ENCODE data around the gene GNG3.

DNA sequence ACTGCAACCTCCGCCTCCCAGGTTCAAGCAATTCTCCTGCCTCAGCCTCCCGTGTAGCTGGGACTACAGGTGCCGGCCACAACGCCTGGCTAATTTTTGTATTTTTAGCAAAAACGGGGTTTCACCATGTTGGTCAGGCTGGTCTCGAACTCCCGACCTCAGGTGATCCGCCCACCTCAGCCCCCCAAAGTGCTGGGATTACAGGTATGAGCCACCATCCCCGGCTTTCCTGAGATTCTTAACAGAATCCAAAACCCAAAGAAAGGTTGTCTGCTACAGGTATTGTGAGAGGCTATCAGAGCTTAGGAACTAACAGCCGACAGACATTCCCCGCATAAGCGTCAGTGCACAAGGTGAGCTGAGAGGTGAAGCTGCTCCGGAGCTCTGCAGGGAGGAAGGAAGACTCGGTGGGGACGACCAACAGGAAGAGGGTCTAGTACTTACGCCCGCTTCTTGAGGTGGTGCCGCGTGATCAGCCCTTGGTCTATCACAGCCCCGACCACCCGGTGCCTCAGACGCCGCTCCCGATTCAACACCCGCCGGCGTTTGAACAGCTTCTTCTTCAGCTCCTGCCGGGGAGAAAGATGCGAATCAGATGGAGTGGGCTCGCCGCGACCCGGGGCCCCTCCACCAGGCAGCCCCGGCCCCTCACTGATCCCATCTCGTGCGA, 42.9 kb upstream of the GNG3 start:
- TF ChIP-seq TOX (CRISPR knock-in tag; IDR thresholded peaks at IDR 0.05; ENCODE audit: borderline replicate concordance) (no peak), OSR1 (CRISPR knock-in tag; IDR thresholded peaks at IDR 0.05) (no peak), ZFP30 (CRISPR knock-in tag; IDR thresholded peaks at IDR 0.05) (no peak), PPARA (CRISPR knock-in tag; IDR thresholded peaks at IDR 0.05; ENCODE audit: borderline replicate concordance) (no peak), GLIS3 (CRISPR knock-in tag; IDR thresholded peaks at IDR 0.05) (no peak), RARB (CRISPR knock-in tag; IDR thresholded peaks at IDR 0.05) (no peak)
- TF ChIP-seq, protein P1, sequence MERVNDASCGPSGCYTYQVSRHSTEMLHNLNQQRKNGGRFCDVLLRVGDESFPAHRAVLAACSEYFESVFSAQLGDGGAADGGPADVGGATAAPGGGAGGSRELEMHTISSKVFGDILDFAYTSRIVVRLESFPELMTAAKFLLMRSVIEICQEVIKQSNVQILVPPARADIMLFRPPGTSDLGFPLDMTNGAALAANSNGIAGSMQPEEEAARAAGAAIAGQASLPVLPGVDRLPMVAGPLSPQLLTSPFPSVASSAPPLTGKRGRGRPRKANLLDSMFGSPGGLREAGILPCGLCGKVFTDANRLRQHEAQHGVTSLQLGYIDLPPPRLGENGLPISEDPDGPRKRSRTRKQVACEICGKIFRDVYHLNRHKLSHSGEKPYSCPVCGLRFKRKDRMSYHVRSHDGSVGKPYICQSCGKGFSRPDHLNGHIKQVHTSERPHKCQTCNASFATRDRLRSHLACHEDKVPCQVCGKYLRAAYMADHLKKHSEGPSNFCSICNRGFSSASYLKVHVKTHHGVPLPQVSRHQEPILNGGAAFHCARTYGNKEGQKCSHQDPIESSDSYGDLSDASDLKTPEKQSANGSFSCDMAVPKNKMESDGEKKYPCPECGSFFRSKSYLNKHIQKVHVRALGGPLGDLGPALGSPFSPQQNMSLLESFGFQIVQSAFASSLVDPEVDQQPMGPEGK (CRISPR knock-in tag; IDR thresholded peaks at IDR 0.05; ENCODE audit: borderline replicate concordance), result no peak
- TF ChIP-seq, protein P2, sequence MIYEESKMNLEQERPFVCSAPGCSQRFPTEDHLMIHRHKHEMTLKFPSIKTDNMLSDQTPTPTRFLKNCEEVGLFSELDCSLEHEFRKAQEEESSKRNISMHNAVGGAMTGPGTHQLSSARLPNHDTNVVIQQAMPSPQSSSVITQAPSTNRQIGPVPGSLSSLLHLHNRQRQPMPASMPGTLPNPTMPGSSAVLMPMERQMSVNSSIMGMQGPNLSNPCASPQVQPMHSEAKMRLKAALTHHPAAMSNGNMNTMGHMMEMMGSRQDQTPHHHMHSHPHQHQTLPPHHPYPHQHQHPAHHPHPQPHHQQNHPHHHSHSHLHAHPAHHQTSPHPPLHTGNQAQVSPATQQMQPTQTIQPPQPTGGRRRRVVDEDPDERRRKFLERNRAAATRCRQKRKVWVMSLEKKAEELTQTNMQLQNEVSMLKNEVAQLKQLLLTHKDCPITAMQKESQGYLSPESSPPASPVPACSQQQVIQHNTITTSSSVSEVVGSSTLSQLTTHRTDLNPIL (CRISPR knock-in tag; IDR thresholded peaks at IDR 0.05; ENCODE audit: low read depth), result no peak
- TF ChIP-seq, protein P3, sequence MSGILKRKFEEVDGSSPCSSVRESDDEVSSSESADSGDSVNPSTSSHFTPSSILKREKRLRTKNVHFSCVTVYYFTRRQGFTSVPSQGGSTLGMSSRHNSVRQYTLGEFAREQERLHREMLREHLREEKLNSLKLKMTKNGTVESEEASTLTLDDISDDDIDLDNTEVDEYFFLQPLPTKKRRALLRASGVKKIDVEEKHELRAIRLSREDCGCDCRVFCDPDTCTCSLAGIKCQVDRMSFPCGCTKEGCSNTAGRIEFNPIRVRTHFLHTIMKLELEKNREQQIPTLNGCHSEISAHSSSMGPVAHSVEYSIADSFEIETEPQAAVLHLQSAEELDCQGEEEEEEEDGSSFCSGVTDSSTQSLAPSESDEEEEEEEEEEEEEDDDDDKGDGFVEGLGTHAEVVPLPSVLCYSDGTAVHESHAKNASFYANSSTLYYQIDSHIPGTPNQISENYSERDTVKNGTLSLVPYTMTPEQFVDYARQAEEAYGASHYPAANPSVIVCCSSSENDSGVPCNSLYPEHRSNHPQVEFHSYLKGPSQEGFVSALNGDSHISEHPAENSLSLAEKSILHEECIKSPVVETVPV (CRISPR knock-in tag; IDR thresholded peaks at IDR 0.05), result no peak
- TF ChIP-seq, protein P4, sequence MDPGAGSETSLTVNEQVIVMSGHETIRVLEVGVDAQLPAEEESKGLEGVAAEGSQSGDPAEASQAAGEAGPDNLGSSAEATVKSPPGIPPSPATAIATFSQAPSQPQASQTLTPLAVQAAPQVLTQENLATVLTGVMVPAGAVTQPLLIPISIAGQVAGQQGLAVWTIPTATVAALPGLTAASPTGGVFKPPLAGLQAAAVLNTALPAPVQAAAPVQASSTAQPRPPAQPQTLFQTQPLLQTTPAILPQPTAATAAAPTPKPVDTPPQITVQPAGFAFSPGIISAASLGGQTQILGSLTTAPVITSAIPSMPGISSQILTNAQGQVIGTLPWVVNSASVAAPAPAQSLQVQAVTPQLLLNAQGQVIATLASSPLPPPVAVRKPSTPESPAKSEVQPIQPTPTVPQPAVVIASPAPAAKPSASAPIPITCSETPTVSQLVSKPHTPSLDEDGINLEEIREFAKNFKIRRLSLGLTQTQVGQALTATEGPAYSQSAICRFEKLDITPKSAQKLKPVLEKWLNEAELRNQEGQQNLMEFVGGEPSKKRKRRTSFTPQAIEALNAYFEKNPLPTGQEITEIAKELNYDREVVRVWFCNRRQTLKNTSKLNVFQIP (CRISPR knock-in tag; IDR thresholded peaks at IDR 0.05; ENCODE audit: borderline replicate concordance, low read depth), result no peak

All from SK-N-SH treated with all-trans-retinoic acid at 6 μM for 48 hours (cell line).